Upper lobe of right lung (tissue), 1 donor: ENCODE results near the gene NLRC3. TPM values are rescaled to one million over a fixed set of nuclear protein-coding genes. Genes with fewer than 3 reads are reported as not detected.

ENCODE experiments used
- ATAC-seq: fragments of 200-7000 bp; cut with Tn5 transposase; one replicate; pipeline ENCODE4 v1.9.1; 2020; ENCODE audit warnings: mild to moderate bottlenecking, moderate library complexity
- DNase-seq: peaks from one replicate; pipeline ENCODE4 v3.0.0-alpha.2; 2020
- H3K27ac ChIP-seq: fragments of 200-600 bp; one replicate; pipeline ENCODE4 v1.8.0; 2022
- H3K27me3 ChIP-seq: fragments of 200-600 bp; one replicate; pipeline ENCODE4 v1.8.0; 2022; ENCODE audit warnings: mild to moderate bottlenecking
- H3K36me3 ChIP-seq: fragments of 200-600 bp; one replicate; pipeline ENCODE4 v1.8.0; 2022
- H3K4me1 ChIP-seq: fragments of 200-600 bp; one replicate; pipeline ENCODE4 v1.8.0; 2022
- H3K4me3 ChIP-seq: fragments of 200-600 bp; one replicate; pipeline ENCODE4 v1.8.0; 2022; ENCODE audit warnings: mild to moderate bottlenecking
- H3K9me3 ChIP-seq: fragments of 200-600 bp; one replicate; pipeline ENCODE4 v1.8.0; 2022
- intact Hi-C: fragments of 100-400 bp; cut with DNase I; formaldehyde crosslinking; loops from one replicate; pipeline ENCODE4 v1.11.0; 2022
- total RNA-seq: library from RNA; stranded (reverse); fragmentation: NEBNext Ultra II Directional; extraction: Animal tissue kit (Norgen Biotek cat#: 25700); gene quantifications from one replicate; pipeline ENCODE4 v1.2.1, GENCODE V29; 2021
- TF ChIP-seq, protein P1 (sequence below): fragments of 200-600 bp; IDR thresholded peaks from one replicate; pipeline ENCODE4 v1.8.0; 2022; ENCODE audit warnings: antibody characterized with exemption
- donor health status: DM: no; HTN: yes; CAD: no; lungs with severe emphysema.

Gene NLRC3
- total RNA-seq, 1 donor from 2014 or later: 5.5 TPM

DNA sequence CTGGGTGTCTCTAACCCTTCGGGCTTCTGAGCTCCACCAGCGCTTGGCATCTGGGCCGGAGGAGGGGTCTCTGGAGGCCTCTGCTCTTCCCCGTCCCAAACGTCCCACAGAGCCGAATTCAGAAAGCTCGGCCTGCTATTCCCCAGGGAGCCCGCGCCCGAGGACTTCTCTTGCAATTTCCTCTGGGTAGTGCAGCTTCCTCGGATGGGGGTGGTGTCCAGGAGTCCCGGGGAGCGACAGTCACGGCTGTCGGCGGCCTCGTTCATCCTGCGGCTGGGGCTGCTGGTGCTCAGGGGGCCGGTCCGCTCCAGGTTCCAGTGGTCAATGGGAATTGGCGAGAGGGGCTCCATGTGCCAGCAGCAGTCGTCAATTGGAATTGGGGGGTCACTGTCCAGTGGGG is 11.8 kb upstream of the NLRC3 start:
- no peaks in the 10 kb centered on the region for H3K27me3 ChIP-seq
- H3K4me3 ChIP-seq: no peak overlapping the region
- peaks cover 6% of the 10 kb centered on the region for H3K36me3 ChIP-seq
- no peak overlapping the region for H3K27ac ChIP-seq
- ATAC-seq: no peak
- H3K4me1 ChIP-seq: peaks cover 21% of the 10 kb centered on the region
- DNase-seq: no peak
- TF ChIP-seq, protein P1, sequence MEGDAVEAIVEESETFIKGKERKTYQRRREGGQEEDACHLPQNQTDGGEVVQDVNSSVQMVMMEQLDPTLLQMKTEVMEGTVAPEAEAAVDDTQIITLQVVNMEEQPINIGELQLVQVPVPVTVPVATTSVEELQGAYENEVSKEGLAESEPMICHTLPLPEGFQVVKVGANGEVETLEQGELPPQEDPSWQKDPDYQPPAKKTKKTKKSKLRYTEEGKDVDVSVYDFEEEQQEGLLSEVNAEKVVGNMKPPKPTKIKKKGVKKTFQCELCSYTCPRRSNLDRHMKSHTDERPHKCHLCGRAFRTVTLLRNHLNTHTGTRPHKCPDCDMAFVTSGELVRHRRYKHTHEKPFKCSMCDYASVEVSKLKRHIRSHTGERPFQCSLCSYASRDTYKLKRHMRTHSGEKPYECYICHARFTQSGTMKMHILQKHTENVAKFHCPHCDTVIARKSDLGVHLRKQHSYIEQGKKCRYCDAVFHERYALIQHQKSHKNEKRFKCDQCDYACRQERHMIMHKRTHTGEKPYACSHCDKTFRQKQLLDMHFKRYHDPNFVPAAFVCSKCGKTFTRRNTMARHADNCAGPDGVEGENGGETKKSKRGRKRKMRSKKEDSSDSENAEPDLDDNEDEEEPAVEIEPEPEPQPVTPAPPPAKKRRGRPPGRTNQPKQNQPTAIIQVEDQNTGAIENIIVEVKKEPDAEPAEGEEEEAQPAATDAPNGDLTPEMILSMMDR: no peak
- intact Hi-C loops: no loop called here
- H3K9me3 ChIP-seq: no peaks in the 10 kb centered on the region

DNA sequence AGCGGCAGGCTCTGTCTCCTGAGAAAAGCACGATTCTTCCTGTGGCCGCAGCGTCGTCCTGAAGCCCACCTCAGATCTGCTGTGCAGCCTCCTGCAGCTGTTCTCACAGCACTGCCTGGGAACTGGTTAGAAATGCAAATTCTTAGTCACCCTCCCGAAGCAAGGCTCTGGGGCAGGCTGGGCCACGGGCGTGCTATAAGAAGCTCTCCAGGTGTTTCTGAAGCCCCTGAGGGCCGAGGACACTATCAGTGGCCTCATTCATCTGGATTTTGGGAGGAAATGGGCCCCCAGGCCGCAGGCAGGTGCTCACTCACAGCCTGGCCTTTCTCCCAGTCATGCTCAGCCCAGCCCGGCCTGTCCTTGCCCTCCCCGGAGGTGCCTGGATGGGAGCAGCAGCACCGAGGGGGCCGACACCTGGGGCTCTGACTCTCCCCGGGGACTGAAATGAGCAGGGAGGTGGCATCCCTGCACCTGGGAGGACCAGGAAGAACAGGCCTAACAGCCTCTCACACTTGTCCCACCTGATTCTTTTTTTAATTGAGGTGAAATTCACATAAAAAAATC is 10.4 kb upstream of the NLRC3 start:
- ATAC-seq: no peak
- TF ChIP-seq, protein P1: no peak
- H3K36me3 ChIP-seq: peaks cover 18% of the 10 kb centered on the region
- H3K4me3 ChIP-seq: no peak overlapping the region
- peaks cover 21% of the 10 kb centered on the region for H3K4me1 ChIP-seq
- intact Hi-C loops: no loop called here
- H3K27me3 ChIP-seq: no peaks in the 10 kb centered on the region
- H3K27ac ChIP-seq: no peak overlapping the region
- DNase-seq: no peak
- H3K9me3 ChIP-seq: no peaks in the 10 kb centered on the region

DNA sequence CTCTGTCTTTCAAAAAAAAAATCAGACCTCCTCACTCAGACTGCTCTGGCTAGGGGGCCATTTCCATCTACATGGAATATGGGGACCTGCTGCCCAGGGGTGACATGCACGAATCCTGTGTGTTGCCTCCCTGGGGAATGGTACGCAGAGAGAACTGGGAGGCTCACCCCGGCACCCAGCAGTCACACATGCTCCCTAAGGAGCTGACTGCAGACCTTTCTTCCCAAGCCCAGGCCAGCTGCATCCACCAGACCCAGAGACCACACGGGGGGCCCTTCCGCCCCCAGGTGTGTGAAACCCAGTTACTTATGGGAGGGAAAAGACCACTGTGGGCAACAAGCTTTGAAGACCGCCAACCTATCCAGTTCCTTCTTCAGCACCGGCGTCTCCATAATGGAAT is 7.2 kb upstream of the NLRC3 start:
- TF ChIP-seq, protein P1: no peak
- peaks cover 18% of the 10 kb centered on the region for H3K36me3 ChIP-seq
- no peak overlapping the region for H3K4me3 ChIP-seq
- no peaks in the 10 kb centered on the region for H3K9me3 ChIP-seq
- no peaks in the 10 kb centered on the region for H3K27me3 ChIP-seq
- intact Hi-C loops: no loop called here
- H3K27ac ChIP-seq: no peak overlapping the region
- peaks cover under 1% of the 10 kb centered on the region for H3K4me1 ChIP-seq
- DNase-seq: no peak
- no peak for ATAC-seq

DNA sequence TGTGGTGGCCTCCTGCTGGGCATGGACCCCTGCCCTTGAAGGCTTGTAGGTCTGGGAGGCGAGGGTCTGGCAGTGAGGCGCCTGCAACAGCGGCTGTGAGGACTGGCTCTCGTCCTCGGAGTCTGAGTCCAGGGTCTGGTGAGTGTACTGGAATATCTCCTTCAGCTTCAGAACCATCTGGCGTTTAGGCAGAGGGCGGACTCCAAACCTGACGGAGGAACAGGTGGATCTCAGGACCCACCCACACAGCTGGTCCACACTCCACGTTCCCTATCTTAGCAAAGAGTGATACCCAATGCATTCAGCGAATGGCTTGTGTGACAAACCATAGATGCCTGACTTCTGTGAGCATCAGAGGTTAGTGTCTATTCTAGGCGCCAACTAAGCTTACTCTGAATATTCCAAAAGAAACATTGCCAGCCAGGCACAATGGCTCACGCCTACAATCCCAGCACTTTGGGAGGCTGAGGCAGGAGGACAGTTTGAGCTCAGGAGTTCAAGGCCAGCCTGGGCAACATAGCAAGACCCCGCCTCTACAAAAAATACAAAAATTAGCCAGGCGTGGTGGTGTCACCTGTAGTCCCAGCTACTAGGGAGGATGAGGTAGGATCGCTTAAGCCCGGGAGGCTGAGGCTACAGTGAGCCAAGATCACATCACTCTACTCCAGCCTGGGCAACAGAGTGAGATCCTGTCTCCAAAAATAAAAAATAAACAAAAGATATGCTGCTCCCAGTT is 6.3 kb upstream of the NLRC3 start:
- no peak for ATAC-seq
- Histone ChIP-seq H3K9me3 (no peaks in the 10 kb centered on the region), H3K4me3 (no peak overlapping the region), H3K4me1 (peaks cover 3% of the 10 kb centered on the region), H3K27ac (no peak overlapping the region), H3K27me3 (no peaks in the 10 kb centered on the region), H3K36me3 (peaks cover 18% of the 10 kb centered on the region)
- intact Hi-C loops: no loop called here
- no peak for DNase-seq
- TF ChIP-seq, protein P1: no peak

DNA sequence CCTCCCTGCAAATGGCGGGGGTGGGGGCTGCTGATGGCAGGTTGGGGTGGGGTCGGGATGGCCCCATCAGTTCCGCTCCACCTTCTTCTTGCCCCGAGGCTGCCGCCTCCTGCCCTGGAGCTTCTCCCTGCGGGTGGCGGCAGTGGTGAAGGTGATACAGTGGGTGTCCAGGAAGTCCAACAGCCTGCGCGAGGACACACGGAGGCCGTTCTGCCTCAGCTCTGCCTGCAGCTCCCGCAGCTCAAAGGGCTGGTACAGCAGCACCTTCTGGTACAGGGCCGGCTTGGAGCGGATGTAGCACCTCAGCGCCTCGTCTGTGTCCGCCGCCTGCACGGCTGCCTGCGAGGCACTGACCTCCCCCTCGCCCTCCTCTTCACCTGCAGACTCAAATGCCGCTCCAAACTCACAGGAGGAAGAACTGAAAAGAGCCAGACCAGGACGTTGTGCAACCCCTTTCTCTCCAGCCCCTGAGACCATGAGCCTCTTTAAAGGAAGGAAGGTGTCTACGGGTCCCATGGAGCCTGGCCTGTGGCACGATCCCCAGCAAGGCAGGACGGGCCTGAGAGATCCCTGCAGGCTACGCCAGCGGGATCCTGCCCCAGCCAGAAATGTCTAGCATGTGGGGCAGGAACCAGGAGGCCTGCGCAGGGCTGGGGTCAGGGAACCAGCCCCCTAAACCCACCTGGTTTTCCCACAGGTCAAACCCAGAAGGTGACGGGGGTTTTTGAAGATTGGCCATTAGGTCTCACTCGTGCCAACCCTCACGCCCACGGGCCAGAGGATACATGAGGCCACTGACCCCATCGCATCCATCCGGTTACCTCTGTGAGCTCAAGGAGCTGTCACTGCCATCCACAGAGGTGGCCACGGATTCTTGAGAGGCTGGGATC is 5.3 kb upstream of the NLRC3 start:
- Histone ChIP-seq H3K27me3 (no peaks in the 10 kb centered on the region), H3K27ac (no peak overlapping the region), H3K4me3 (no peak overlapping the region), H3K36me3 (peaks cover 18% of the 10 kb centered on the region), H3K9me3 (no peaks in the 10 kb centered on the region), H3K4me1 (peaks cover 3% of the 10 kb centered on the region)
- DNase-seq: no peak
- intact Hi-C loops: no loop called here
- TF ChIP-seq, protein P1: no peak
- ATAC-seq: no peak
